BJ (cell line): ENCODE measurements around the gene MICA. TPM values are rescaled to one million over a fixed set of nuclear protein-coding genes. Genes with fewer than 3 reads are reported as not detected.
"Not testable (repeated sequence)": the region's sequence is repeated elsewhere in the genome, so short reads cannot be mapped to it uniquely, and the experiment has no call there.

Source experiments
- CTCF ChIA-PET: fragments of 350-600 bp; formaldehyde crosslinking; extraction: SDS; loops from one replicate; lab custom pipeline; 2021; ENCODE audit warnings: antibody characterized with exemption, inconsistent platforms; lab: Yijun Ruan, JAX
- POLR2A ChIA-PET: fragments of 300-600 bp; sonication (Branson Sonifier 250); formaldehyde crosslinking; extraction: SDS; loops from one replicate; lab custom pipeline; 2021; ENCODE audit warnings: antibody characterized with exemption; lab: Charles Lee
- DNase-seq: peaks from one replicate; pipeline ENCODE4 v3.0.0-alpha.2; 2011; ENCODE audit warnings: low read depth
- H3K27me3 ChIP-seq: 2 replicates; pipeline ENCODE4 v1.6.0; 2011; ENCODE audit warnings: low read length; ENCODE audit not compliant: control insufficient read depth, insufficient read depth
- H3K36me3 ChIP-seq: 2 replicates; pipeline ENCODE4 v1.5.1; 2011; ENCODE audit warnings: low read length; ENCODE audit not compliant: control insufficient read depth, insufficient read depth
- H3K4me3 ChIP-seq: 2 replicates; pipeline ENCODE4 v1.5.1; 2011; ENCODE audit warnings: low read depth, mild to moderate bottlenecking, control low read depth, low read length
- CTCF ChIP-seq: IDR thresholded peaks from 2 replicates; pipeline ENCODE4 v1.5.1; 2011; ENCODE audit warnings: low read depth, mild to moderate bottlenecking, control low read depth, inconsistent platforms, low read length, moderate library complexity; ENCODE audit not compliant: insufficient read depth
- polyA plus RNA-seq: library from polyadenylated mRNA; depleted of rRNA; stranded (reverse); fragments of >200 nt; gene quantifications from 2 replicates; pipeline ENCODE4 v1.2.3, GENCODE V29; 2011

The MICA gene
- polyA plus RNA-seq, 1 experiment, result 96.1 TPM

- POLR2A ChIA-PET, result no interaction called here
- DNase-seq, result no peak
- no peaks in the 10 kb centered on the region for H3K36me3 ChIP-seq
- no peaks in the 10 kb centered on the region for H3K27me3 ChIP-seq
- CTCF ChIA-PET, result interaction anchor here (0.9 to 3.2 kb wide), 2 partner anchors 18 to 40 kb away, joined by 3 to 19 read pairs; no protein-coding TSS in a partner anchor
- TF ChIP-seq CTCF, result no peak
- H3K4me3 ChIP-seq, result no peak overlapping the region
Measured at GRCh38 chr6:31438222-31438621, 34.8 kb downstream of the MICA start.

- ChIA-PET POLR2A (no interaction called here), CTCF (interaction anchor here (0.9 to 3.2 kb wide), 4 partner anchors 9 to 72 kb away, joined by 3 to 19 read pairs (median 3); no protein-coding TSS in a partner anchor)
- Histone ChIP-seq H3K4me3 (no peak overlapping the region), H3K36me3 (no peaks in the 10 kb centered on the region), H3K27me3 (no peaks in the 10 kb centered on the region)
- DNase-seq, result no peak
- TF ChIP-seq CTCF, result no peak
Measured at GRCh38 chr6:31438677-31439076, 35.3 kb downstream of the MICA start.

- CTCF ChIA-PET, result interaction anchor here (0.7 to 3.8 kb wide), 21 partner anchors 9 to 1517 kb away, joined by 3 to 58 read pairs (median 4); partner anchors contain the start of gene MICA
- no peak for DNase-seq
- H3K36me3 ChIP-seq, result no peaks in the 10 kb centered on the region
- no peak overlapping the region for H3K4me3 ChIP-seq
- POLR2A ChIA-PET, result no interaction called here
- peak; percentile 95 for TF ChIP-seq CTCF
- H3K27me3 ChIP-seq, result peaks cover 4% of the 10 kb centered on the region
Measured at GRCh38 chr6:31441365-31442267, 38.2 kb downstream of the MICA start.

- CTCF ChIA-PET, result interaction anchor here (1.1 to 1.5 kb wide), 2 partner anchors 47 to 49 kb away, joined by 4 to 6 read pairs; no protein-coding TSS in a partner anchor
- TF ChIP-seq CTCF, result no peak
Measured at GRCh38 chr6:31446481-31446880, 43.1 kb downstream of the MICA start.

GRCh38 chr6:31446999-31447789 lies 43.8 kb downstream of the MICA start:
- DNase-seq, H3K36me3 ChIP-seq, H3K27me3 ChIP-seq, H3K4me3 ChIP-seq, POLR2A ChIA-PET: not testable (repeated sequence)
- CTCF ChIA-PET, result interaction anchor here (1.1 to 1.5 kb wide), 2 partner anchors 48 to 50 kb away, joined by 4 to 6 read pairs; no protein-coding TSS in a partner anchor

More at GRCh38 chr6:31446481-31446880, 43.1 kb downstream of the MICA start:
- POLR2A ChIA-PET, result no interaction called here
- Histone ChIP-seq H3K27me3 (peaks cover 4% of the 10 kb centered on the region), H3K4me3 (no peak overlapping the region), H3K36me3 (no peaks in the 10 kb centered on the region)
- peak; percentile 13 for DNase-seq
